Lung (tissue), 12 donors: Measurements from ENCODE around the gene TMX1. TPM values are rescaled to one million over a fixed set of nuclear protein-coding genes. Genes with fewer than 3 reads are reported as not detected.
A peak's percentile ranks its signal among the peaks of the same experiment; 100 is the strongest.

ENCODE experiments used
- ATAC-seq: fragments of 200-7000 bp; cut with Tn5 transposase; one replicate; pipeline ENCODE4 v1.9.1; 2020; ENCODE audit warnings: moderate number of reproducible peaks; ENCODE audit not compliant: insufficient read depth, low FRiP score
- DNase-seq, 3 donors: peaks; one replicate each; pipeline ENCODE4 v3.0.0-alpha.2; 2013 to 2017
- H3K27ac ChIP-seq, 2 donors: one replicate each; pipeline ENCODE4 v1.5.1; 2013; ENCODE audit warnings: mild to moderate bottlenecking in 2 of 2, moderate library complexity in 2 of 2, control low read depth in 1 of 2, inconsistent platforms in 1 of 2, low read depth in 1 of 2, low read length in 1 of 2
- H3K27me3 ChIP-seq, 3 donors: one replicate each; pipeline ENCODE4 v1.5.1; 2013; ENCODE audit warnings: low read length in 2 of 3; ENCODE audit not compliant: control insufficient read depth in 3 of 3, insufficient read depth in 3 of 3
- H3K36me3 ChIP-seq, 4 donors: one replicate each; pipeline ENCODE4 v1.5.1; 2013; ENCODE audit warnings: low read length in 4 of 4, mild to moderate bottlenecking in 1 of 4, moderate library complexity in 1 of 4; ENCODE audit not compliant: control insufficient read depth in 4 of 4, insufficient read depth in 4 of 4
- H3K4me1 ChIP-seq, 5 donors: one replicate each; pipeline ENCODE4 v1.5.1; 2013; ENCODE audit warnings: low read length in 5 of 5, mild to moderate bottlenecking in 2 of 5, moderate library complexity in 1 of 5; ENCODE audit not compliant: control insufficient read depth in 5 of 5, insufficient read depth in 5 of 5
- H3K4me3 ChIP-seq: one replicate; pipeline ENCODE4 v1.5.1; 2013; ENCODE audit warnings: mild to moderate bottlenecking, control low read depth, moderate library complexity
- H3K9ac ChIP-seq, 2 donors: one replicate each; pipeline ENCODE4 v1.5.1; 2013; ENCODE audit warnings: low read length in 2 of 2, control low read depth in 1 of 2; ENCODE audit not compliant: insufficient read depth in 1 of 2
- H3K9me3 ChIP-seq, 4 donors: one replicate each; pipeline ENCODE4 v1.5.1; 2013; ENCODE audit warnings: low read length in 3 of 4, mild to moderate bottlenecking in 1 of 4, moderate library complexity in 1 of 4; ENCODE audit not compliant: control insufficient read depth in 4 of 4, insufficient read depth in 3 of 4
- CTCF ChIP-seq: IDR thresholded peaks from 2 replicates; pipeline ENCODE4 v1.5.1; 2012; ENCODE audit warnings: mild to moderate bottlenecking; ENCODE audit errors: control extremely low read depth, extremely low read depth
- WGBS, 2 donors: extraction: QIAGEN DNeasy Blood & Tissue Kit; methylation state at CpG; one replicate each; pipeline ENCODE4 v1.1.7; 2013; 5-methylcytosine and 5-hydroxymethylcytosine counted together
- polyA plus RNA-seq, 2 donors: library from polyadenylated mRNA; stranded (reverse); fragments of 200-250 nt; gene quantifications; one replicate each; pipeline ENCODE4 v1.2.1, GENCODE V29; 2013
- total RNA-seq, 2 donors: library from RNA; depleted of rRNA in 1 of 2; stranded (reverse); fragments of >200 nt in 1 of 2; gene quantifications; one replicate each; pipeline ENCODE4 v1.2.1, GENCODE V29; 2014 to 2021
- donor health status: control.
- donor health status: control.
- donor health status: Bipolar disorder and iron deficiency.
- donor health status: healthy.
- donor health status: DM: yes; HTN: yes; CAD: no.

The TMX1 gene
- total and polyA plus RNA-seq, 4 donors = 6.8 to 31.7 (median 26.3) TPM

DNA sequence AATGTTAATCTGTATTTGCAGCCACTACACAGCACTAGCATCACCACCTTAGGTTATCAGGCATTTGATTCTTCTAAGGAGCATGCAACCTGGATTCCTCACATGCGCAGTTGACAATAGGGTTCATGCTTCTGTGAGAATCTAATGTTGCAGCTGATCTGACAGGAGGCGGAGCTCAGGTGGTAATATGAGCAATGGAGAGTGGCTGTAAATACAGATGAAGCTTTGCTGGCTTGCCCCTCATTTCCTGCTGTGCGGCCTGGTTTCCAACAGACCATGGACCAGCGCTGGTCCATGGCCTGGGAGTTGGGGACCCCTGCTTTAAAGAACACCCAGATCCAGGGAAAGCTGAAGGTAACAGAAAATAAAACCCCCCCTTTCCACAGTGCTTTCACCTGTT is 51.0 kb downstream of the TMX1 start:
- Histone ChIP-seq H3K27me3 (no peaks in the 10 kb centered on the region), H3K36me3 (no peaks in the 10 kb centered on the region), H3K4me3 (no peak overlapping the region), H3K27ac (no peak overlapping the region), H3K4me1 (peaks cover 0 to 1% (median 0%) of the 10 kb centered on the region in 5 donors), H3K9ac (no peak overlapping the region), H3K9me3 (no peaks in the 10 kb centered on the region)
- no peak for ATAC-seq
- WGBS, 2 donors = 94 to 97% methylated on average over 4 of the region's 4 CpGs
- TF ChIP-seq CTCF = no peak
- DNase-seq = no peak

DNA sequence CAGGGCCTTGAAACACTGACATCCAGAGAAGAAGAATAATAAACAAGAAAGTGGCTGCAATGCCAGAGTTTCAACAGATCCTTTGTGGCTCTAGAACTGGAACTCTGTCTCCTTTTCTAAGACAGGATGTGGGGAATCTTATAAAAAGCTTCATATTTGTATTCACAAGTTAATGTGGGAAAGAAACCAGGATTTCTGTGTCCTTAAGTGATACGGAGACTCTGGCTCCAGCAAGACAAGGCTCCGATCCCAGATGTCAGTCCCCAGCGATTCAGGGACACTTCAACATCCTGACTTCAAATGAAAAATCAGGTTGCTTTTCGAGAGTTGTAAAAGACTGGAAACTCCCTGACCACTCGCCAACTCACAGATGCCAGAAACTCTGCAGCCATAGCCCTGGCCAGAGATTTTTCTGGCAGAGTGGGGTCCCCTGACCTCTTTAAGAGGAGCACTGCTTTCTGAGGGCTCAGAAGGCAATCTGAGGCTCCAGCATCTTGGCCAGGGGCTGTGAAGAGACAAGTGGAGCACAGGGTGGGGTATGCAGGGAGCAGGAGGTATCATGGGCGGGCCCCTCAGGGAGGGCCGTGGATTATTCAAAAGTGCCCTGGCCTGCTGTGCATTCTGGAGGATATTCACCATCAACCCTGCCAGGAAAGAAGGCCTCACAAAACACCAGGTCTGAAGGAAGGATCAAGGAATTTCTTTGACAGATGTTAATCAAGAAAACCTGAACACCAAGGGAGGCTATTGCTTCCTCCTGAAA is 53.3 kb downstream of the TMX1 start:
- H3K27ac ChIP-seq = peak overlapping the region in 1 of 2 donors; percentile 52
- H3K9me3 ChIP-seq = no peaks in the 10 kb centered on the region
- H3K36me3 ChIP-seq = no peaks in the 10 kb centered on the region
- H3K4me1 ChIP-seq = peaks cover 0 to 1% (median 0%) of the 10 kb centered on the region in 5 donors
- ATAC-seq = no peak
- peak in 1 of 3 donors; percentile 33 for DNase-seq
- TF ChIP-seq CTCF = no peak
- H3K27me3 ChIP-seq = no peaks in the 10 kb centered on the region
- no peak overlapping the region for H3K4me3 ChIP-seq
- peak overlapping the region in 1 of 2 donors; percentile 21 for H3K9ac ChIP-seq
- whole genome bisulfite sequencing, 2 donors = 52 to 68% methylated on average over 7 of the region's 7 CpGs

DNA sequence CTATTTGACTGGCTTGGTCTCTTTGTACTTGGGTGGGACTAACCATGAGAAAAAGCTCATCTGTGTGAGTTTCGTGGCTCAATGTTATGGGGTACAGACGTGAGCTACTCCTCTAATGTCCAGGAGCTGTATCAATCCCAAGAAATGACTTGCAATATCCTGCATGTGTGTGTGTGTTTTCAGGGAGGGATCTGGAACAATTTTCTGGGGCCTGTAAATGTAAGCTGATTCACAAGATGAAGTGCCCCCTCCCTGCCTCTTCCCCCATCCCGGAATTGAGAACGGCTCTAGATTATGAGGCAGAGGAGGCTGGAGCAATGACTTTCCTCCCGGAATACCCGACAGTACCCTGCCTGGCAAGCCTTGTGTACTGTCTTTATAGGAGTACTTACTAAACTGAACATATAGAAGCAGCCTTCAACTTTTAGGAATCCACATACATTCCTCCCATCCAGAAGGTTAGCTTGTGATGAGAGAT is 53.9 kb downstream of the TMX1 start:
- H3K4me1 ChIP-seq = peaks cover 0 to 1% (median 0%) of the 10 kb centered on the region in 5 donors
- no peaks in the 10 kb centered on the region for H3K36me3 ChIP-seq
- TF ChIP-seq CTCF = no peak
- no peaks in the 10 kb centered on the region for H3K9me3 ChIP-seq
- no peak overlapping the region for H3K27ac ChIP-seq
- DNase-seq = no peak
- no peak overlapping the region for H3K9ac ChIP-seq
- 86 to 88% methylated on average over 6 of the region's 6 CpGs for WGBS, 2 donors
- no peaks in the 10 kb centered on the region for H3K27me3 ChIP-seq
- no peak for ATAC-seq
- H3K4me3 ChIP-seq = no peak overlapping the region
